ENCODE results near the gene PDGFA.
"Not testable (repeated sequence)": the region's sequence is repeated elsewhere in the genome, so short reads cannot be mapped to it uniquely, and the experiment has no call there.

PDGFA gene

GRCh38 chr7:552151-552867 lies 32.7 kb upstream of the PDGFA start:
- DNase-seq (ENCODE audit: low read depth in 2 of 2, low spot score in 1 of 2), result not testable (repeated sequence)

- not testable (repeated sequence) for DNase-seq (ENCODE audit: low read depth in 2 of 2, low spot score in 1 of 2)
Measured at GRCh38 chr7:551615-551970, 31.9 kb upstream of the PDGFA start.

DNA sequence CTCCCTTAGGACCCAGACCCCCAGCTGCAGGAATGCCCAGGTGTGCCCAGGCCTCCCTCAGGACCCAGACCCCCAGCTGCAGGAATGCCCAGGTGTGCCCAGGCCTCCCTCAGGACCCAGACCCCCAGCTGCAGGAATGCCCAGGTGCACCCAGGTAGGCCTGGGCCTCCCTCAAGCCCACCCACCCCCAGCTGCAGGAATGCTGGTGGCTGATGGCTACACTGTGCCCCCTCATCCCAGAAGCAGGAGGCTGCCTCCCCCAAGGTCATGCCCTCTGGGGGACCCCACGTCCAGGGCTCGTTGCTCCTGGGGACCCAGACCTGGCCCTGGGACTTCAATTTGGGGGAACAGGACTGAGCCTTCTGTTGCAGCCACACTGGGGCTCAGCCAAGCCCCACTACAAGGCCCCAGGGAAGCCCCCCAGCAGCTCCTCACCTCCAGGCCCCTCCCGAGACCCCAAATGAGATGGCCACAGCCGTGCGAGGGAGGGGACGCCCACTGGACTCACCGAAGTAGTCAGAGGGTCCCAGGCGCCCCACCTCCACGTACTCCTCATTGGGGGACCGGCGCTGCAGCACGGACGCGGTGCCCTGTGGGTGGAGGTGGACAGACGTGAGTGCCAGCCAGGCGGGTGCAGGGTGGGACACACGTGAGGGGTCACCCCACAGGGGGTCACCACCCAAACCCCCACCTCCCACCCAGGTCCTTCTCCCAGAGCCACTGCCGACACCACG lies 31.4 kb upstream of the PDGFA start:
- DNase-seq (ENCODE audit: low read depth in 2 of 2, low spot score in 1 of 2), result no peak

- no peak for DNase-seq (ENCODE audit: low read depth in 2 of 2, low spot score in 1 of 2)
Measured at GRCh38 chr7:549891-550625, 30.4 kb upstream of the PDGFA start.

DNA sequence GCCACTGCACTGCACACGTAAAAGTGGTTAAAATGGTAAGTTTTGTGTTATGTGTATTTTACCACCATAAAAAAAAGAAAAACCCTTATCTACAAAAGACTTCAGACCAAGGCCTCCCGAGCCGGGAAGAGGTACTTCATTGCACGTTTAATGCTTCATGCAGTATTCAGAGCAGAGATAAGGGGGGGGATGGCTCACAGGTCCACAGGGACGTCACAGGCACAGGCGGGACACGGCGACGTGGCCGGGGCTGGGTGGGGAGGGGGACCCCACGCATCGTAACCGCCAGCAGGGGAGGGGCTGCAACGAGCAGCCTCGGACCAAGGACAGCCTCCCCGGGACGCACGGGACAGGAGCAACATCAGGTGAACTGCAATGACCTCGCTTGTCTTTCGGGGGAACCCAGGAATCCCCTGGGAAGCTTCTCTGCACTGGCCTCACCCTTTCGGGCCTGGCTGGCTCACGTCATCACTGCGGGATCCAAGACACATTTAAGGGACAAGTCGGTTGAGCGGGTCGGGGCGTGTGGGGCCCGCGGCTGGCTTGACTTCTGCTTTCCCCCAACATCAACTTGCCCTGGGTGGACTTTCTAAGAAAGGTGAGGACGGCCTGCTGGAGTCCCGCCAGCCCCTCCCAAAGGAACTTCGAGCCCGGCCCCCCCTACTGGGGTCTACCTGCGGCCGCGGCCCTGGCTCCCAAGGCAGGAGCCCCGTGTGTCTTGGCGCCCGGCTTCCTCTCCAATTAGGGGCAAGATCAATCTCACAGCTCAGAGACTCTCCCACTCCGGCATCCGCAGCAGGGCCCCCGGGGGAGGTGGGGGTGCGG lies 29.6 kb upstream of the PDGFA start:
- DNase-seq (ENCODE audit: low read depth in 2 of 2, low spot score in 1 of 2), result no peak

DNA sequence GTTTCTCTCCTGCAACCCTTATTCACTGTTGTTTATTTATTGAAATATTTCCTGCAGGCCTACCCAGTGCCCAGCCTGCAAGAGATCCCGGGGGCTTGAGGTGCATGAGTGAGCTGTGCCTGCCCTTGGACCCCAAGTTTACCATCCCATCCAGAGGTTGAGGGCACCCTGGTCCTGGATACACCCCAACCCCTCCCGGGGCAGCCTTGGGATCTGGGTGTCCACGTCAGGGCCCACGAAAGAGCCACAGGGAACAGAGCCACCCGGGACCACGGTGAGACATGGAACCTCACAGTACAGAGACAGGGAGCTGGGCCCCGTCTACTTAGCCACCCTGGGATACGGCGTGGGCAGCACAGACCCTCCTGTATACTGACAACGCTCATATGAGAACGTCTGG lies 28.8 kb upstream of the PDGFA start:
- no peak for DNase-seq (ENCODE audit: low read depth in 2 of 2, low spot score in 1 of 2)

- no peak for DNase-seq (ENCODE audit: low read depth in 2 of 2, low spot score in 1 of 2)
Measured at GRCh38 chr7:545470-545869, 25.8 kb upstream of the PDGFA start.

GRCh38 chr7:544338-545221 lies 24.9 kb upstream of the PDGFA start:
- DNase-seq (ENCODE audit: low read depth in 2 of 2, low spot score in 1 of 2), result no peak

- DNase-seq (ENCODE audit: low read depth in 2 of 2, low spot score in 1 of 2), result no peak
Measured at GRCh38 chr7:543501-544337, 24.1 kb upstream of the PDGFA start.

DNA sequence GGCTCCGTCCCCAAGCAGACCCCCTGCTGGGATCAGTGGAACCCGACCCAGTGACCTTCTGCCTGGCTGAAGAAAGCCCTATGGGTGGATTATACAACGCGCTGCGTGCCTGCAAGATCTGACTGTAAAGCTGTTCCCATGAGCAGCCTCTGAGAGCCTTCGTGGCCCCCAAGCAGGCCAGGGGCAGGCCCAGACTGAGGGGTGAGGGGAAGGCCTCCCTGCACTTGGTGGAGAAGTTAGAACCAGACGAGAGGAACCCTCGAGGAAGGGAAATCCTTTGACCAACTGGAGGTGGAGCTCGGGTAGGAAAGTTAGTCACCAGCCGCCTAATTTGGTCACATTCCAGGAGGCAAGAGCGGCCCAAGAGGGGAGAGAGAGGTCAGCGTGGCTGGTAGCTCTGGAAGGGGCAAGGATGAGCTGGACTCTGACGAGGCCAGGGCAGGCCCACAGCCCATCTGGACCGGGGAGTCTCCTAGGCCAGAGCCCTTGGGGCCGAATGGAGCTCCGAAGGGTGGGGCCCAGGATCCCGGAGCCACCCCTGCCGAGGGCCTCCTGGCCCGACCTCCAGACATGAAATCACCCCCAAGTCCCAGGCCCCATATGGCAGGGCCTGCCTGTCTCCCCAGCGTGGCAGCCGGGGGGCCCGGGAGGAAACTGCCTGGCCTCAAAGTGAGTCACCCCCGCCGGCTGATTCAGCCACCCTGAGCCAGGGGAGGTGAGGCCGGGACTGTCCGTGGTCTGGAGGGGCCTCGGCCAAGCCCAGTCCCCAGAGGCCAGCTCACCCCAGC lies 23.3 kb upstream of the PDGFA start:
- DNase-seq (ENCODE audit: low read depth in 2 of 2, low spot score in 1 of 2), result no peak

DNA sequence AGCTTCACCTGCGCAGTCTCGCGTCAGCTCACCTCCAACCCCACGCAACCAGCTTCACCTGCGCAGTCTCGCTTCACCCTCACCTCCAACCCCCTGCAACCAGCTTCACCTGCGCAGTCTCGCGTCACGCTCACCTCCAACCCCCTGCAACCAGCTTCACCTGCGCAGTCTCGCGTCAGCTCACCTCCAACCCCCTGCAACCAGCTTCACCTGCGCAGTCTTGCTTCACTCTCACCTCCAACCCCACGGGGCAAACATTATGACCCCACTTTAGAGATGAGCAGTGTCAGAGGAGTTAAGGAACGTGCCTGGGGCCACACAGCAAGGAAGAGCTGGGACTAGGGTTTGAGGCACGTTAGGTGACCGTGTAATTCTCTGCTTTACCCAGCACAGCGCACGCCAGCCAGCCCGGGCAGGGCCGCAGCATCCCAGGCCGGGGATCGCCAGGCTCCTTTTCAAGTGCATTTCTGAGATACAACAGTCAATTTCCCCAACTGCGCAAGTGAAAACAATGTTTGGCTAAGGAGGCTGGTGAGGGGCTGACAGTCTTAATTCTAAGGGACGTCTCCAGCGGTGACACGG lies 22.6 kb upstream of the PDGFA start:
- no peak for DNase-seq (ENCODE audit: low read depth in 2 of 2, low spot score in 1 of 2)

- DNase-seq (ENCODE audit: low read depth in 2 of 2, low spot score in 1 of 2), result no peak
Measured at GRCh38 chr7:541661-542060, 22.0 kb upstream of the PDGFA start.

DNA sequence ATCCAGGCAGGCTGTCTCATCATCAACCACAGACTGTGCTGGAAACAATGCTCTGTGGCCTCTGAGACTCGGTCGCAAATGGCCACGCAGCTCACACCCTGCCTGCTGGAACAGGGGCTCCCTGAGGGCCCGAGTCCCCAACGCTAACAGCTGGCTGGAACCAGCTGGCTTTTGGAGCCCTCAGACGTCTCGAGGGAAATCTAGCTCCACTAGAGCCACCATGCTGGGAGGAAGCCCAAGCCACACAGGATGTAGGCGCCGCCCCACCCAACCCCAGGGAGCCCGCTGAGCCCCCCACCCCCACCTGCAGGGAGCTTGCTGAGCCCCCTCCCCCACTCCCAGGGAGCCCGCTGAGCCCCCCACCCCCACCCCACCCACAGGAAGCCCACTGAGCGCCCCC lies 21.4 kb upstream of the PDGFA start:
- DNase-seq (ENCODE audit: low read depth in 2 of 2, low spot score in 1 of 2), result no peak

GRCh38 chr7:540579-540978 lies 20.9 kb upstream of the PDGFA start:
- no peak for DNase-seq (ENCODE audit: low read depth in 2 of 2, low spot score in 1 of 2)

DNA sequence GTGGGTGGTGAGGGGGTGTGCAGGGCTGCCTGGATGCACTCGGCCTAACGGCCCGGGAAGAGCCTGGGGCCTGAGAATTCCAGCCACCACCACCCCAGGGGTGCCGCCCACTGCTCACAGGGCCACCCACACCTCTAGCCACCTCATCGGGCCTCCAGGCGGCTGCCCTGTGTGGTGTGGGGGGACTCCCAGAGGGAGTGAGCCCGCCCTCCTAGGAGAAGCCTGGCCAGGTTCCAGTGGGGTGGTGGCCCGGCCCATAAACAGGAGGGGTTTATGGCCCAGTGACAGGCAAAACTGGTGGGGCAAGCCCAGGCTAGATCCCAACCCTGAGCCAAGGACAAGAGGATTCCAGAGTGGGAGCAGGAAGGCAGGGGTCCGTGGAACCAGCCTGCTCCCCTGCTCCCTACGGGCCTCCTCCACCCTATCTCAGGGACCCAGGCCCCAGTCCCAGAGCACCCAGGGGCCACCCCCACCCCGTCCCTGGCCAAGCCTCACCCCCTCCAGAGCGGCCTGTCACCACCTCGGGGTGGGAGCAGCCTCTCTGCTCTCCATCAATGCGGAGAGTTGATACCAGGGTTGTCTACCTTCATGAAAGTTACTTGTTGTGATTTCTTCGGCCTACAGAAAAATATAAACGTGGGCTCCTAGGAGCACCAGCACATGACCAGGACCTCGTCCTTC lies 20.2 kb upstream of the PDGFA start:
- DNase-seq (ENCODE audit: low read depth in 2 of 2, low spot score in 1 of 2), result no peak

DNA sequence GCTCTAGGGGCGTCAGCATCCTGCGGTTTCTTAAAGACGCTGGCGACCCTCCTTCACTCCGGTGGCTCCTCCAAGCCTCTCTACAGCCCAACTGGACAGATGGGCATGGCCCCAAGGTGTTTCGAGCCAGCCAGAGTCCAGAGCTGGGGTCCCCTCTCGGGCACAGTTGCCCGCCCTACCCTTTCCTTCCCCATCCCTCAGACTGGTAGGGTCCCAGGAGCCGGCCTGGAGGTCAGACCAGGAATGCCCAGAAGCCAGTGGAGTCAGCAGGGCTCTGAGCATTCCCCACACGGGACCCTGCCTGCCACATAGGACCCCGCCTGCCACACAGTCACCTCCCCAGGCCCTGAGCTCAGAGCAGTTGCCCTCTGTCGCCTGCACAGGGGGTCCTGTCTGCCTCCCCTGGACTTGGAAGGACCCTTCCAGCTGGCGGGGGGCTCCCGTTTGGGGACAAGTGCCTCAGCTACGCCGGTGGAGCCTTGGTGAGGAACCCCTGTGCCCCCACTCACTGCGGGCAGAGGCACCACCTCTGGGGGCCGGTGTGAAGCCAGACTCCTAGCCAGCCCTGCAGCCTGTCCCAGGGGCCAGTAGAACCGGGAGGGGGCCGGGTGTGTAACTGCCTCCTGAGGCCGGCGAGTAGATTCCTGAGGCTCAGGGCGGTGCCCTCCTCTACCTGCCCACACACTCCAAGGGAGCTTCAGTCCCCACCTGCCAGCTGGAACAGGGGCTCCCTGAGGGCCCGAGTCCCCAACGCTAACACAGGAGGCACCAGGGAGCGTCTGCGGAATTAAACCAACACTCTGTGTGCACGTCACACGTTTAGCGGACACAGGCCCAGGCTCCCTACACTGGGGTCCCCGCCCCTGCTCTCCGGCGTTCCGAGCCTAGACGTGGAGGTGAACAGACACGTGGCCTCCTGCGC lies 19.4 kb upstream of the PDGFA start:
- DNase-seq (ENCODE audit: low read depth in 2 of 2, low spot score in 1 of 2), result no peak

All from stimulated activated CD8-positive, alpha-beta memory T cell treated with anti-CD3 and anti-CD28 coated beads, Interleukin-4, amount 100 ng/mL, for 1 hour (primary cell).